ENCODE measurements around the gene RNU1-4.
"Not testable (repeated sequence)": the region's sequence is repeated elsewhere in the genome, so short reads cannot be mapped to it uniquely, and the experiment has no call there.

RNU1-4 gene

DNA sequence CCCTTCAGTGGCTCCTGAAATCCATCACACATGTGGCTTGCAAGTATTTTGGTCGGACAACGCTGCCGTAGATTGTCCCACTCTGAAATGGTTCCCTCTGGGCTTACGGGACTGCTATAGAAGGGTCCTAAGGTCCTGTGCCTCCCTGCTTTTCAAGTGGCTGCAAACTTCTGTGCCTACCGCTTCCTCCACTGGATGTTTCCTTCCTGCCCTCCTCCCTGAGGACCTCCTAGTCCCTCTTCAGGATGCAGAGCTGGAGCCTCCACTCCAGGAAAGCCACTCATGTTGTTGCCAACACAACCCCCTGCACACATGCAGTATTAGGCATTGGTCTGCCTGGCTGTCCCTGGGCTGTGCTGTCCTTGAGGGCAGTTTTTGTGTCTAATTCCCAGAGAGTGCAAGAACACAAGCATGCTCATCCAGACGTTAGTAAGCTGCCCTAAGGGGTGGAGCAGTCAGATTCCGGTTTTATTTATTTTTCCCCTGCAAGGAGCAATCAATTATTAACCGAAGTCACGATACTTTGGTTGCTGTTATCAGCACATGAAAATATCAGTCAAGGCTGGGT is 26.5 kb downstream of the RNU1-4 start:
- not testable (repeated sequence) for H2AFZ ChIP-seq (ENCODE audit: low read length); H4K20me1 ChIP-seq (ENCODE audit: insufficient read depth, low read length, poor library complexity, severe bottlenecking); H3F3A ChIP-seq (ENCODE audit: low read depth); H3K9ac ChIP-seq (ENCODE audit: low read depth, low read length, poor library complexity, severe bottlenecking); H3K4me3 ChIP-seq (ENCODE audit: low read length, poor library complexity, severe bottlenecking); H3K9me2 ChIP-seq (replicated peaks; ENCODE audit: low read depth, low read length); H3K27me3 ChIP-seq (ENCODE audit: insufficient read depth, low read length, poor library complexity, severe bottlenecking); H3K36me3 ChIP-seq (ENCODE audit: insufficient read depth, low read length); H3K4me2 ChIP-seq (ENCODE audit: low read depth, low read length, poor library complexity, severe bottlenecking); H3K9me3 ChIP-seq (ENCODE audit: insufficient read depth, low read depth, low read length); H3K79me2 ChIP-seq (ENCODE audit: insufficient read depth, low read length); H3K4me1 ChIP-seq (ENCODE audit: insufficient read depth, low read length, poor library complexity, severe bottlenecking)

GRCh38 chr1:16770139-16770759 is 29.9 kb downstream of the RNU1-4 start:
- H3K79me2 ChIP-seq (ENCODE audit: insufficient read depth, low read length); H2AFZ ChIP-seq (ENCODE audit: low read length); H3K9me3 ChIP-seq (ENCODE audit: insufficient read depth, low read depth, low read length); H3K36me3 ChIP-seq (ENCODE audit: insufficient read depth, low read length); H3K9ac ChIP-seq (ENCODE audit: low read depth, low read length, poor library complexity, severe bottlenecking); H3K4me2 ChIP-seq (ENCODE audit: low read depth, low read length, poor library complexity, severe bottlenecking); H3F3A ChIP-seq (ENCODE audit: low read depth); H3K27me3 ChIP-seq (ENCODE audit: insufficient read depth, low read length, poor library complexity, severe bottlenecking); H4K20me1 ChIP-seq (ENCODE audit: insufficient read depth, low read length, poor library complexity, severe bottlenecking); H3K9me2 ChIP-seq (replicated peaks; ENCODE audit: low read depth, low read length); H3K4me3 ChIP-seq (ENCODE audit: low read length, poor library complexity, severe bottlenecking); H3K4me1 ChIP-seq (ENCODE audit: insufficient read depth, low read length, poor library complexity, severe bottlenecking): not testable (repeated sequence)

DNA sequence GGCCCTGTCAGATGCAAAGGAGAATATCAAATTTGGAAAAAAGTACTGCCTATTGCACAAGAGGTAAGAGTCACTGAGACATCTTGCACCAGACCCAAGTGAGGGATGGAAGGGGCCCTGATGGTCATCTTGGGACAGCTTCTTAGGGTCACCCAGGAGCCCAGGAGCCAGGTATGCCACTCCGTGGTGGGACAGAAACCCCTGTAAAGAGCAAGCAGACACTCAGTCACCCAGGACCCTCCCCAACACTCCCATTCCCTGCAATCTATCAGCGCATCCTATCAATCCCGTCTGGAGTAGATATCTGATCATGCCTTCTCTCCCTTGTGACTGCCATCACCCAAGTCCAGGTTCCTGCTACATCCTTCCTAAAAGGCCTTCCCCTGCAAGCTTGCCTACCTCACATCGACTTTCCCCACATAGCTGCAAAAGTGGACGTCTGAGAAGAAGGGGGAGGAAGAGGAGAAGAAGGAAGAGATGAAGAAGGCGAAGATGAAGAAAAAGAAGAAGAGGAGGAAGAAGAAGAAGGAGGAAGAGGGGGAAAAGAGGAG is 30.7 kb downstream of the RNU1-4 start:
- not testable (repeated sequence) for H3K4me2 ChIP-seq (ENCODE audit: low read depth, low read length, poor library complexity, severe bottlenecking); H4K20me1 ChIP-seq (ENCODE audit: insufficient read depth, low read length, poor library complexity, severe bottlenecking); H3K4me1 ChIP-seq (ENCODE audit: insufficient read depth, low read length, poor library complexity, severe bottlenecking); H3K9ac ChIP-seq (ENCODE audit: low read depth, low read length, poor library complexity, severe bottlenecking); H3K36me3 ChIP-seq (ENCODE audit: insufficient read depth, low read length); H3K9me2 ChIP-seq (replicated peaks; ENCODE audit: low read depth, low read length); H2AFZ ChIP-seq (ENCODE audit: low read length); H3F3A ChIP-seq (ENCODE audit: low read depth); H3K4me3 ChIP-seq (ENCODE audit: low read length, poor library complexity, severe bottlenecking); H3K79me2 ChIP-seq (ENCODE audit: insufficient read depth, low read length); H3K27me3 ChIP-seq (ENCODE audit: insufficient read depth, low read length, poor library complexity, severe bottlenecking); H3K9me3 ChIP-seq (ENCODE audit: insufficient read depth, low read depth, low read length)

DNA sequence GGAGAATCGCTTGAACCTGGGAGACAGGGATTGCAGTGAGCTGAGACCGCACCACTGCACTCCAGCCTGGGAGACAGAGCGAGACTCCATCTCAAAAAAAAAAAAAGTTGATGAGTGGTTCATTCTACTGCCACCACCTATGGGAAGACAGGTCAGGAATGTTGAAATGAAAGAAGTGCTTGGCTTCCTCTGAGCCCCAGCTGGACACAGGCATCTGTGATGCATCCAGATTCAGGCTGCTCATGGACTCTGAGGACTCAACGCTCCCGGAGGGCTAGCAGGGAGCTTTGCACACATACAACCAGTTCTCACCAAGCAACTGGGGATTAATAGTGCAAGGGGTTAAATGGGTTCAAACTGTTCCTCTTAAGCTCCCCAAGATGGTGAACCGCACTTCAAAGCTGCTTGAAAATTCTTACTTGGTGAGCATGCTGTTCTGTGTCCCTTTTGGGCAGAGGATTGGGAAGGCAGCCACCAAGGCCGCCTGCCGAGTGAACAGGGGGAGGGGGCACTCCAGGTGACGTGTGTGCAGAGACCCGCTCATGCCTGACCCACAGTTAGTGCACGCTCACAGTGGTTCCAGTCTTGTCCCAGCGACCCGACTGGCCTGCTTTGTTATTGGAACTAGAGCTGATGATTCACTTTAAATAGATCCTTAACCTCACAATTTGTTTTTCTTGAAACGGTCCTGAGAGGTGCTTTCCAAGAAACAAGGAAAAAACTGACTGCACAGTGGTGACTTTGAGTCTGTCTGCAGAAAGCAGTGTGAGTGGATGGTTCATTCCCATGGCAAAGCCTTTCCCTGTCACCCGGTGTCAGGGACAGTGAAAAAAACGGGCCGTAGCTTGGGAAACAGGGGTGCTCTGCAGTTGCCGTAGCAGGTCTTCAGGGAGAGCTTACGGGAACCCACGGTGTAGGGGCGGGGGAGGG is 32.2 kb downstream of the RNU1-4 start:
- not testable (repeated sequence) for H3K9ac ChIP-seq (ENCODE audit: low read depth, low read length, poor library complexity, severe bottlenecking); H3K79me2 ChIP-seq (ENCODE audit: insufficient read depth, low read length); H3K27me3 ChIP-seq (ENCODE audit: insufficient read depth, low read length, poor library complexity, severe bottlenecking); H3K36me3 ChIP-seq (ENCODE audit: insufficient read depth, low read length); H3K4me1 ChIP-seq (ENCODE audit: insufficient read depth, low read length, poor library complexity, severe bottlenecking); H3K4me3 ChIP-seq (ENCODE audit: low read length, poor library complexity, severe bottlenecking); H3F3A ChIP-seq (ENCODE audit: low read depth); H3K9me2 ChIP-seq (replicated peaks; ENCODE audit: low read depth, low read length); H3K4me2 ChIP-seq (ENCODE audit: low read depth, low read length, poor library complexity, severe bottlenecking); H3K9me3 ChIP-seq (ENCODE audit: insufficient read depth, low read depth, low read length); H4K20me1 ChIP-seq (ENCODE audit: insufficient read depth, low read length, poor library complexity, severe bottlenecking); H2AFZ ChIP-seq (ENCODE audit: low read length)

- H3F3A ChIP-seq (ENCODE audit: low read depth); H3K9ac ChIP-seq (ENCODE audit: low read depth, low read length, poor library complexity, severe bottlenecking); H3K4me3 ChIP-seq (ENCODE audit: low read length, poor library complexity, severe bottlenecking); H3K9me2 ChIP-seq (replicated peaks; ENCODE audit: low read depth, low read length); H3K4me1 ChIP-seq (ENCODE audit: insufficient read depth, low read length, poor library complexity, severe bottlenecking); H3K27me3 ChIP-seq (ENCODE audit: insufficient read depth, low read length, poor library complexity, severe bottlenecking); H3K79me2 ChIP-seq (ENCODE audit: insufficient read depth, low read length); H4K20me1 ChIP-seq (ENCODE audit: insufficient read depth, low read length, poor library complexity, severe bottlenecking); H3K4me2 ChIP-seq (ENCODE audit: low read depth, low read length, poor library complexity, severe bottlenecking); H3K36me3 ChIP-seq (ENCODE audit: insufficient read depth, low read length); H3K9me3 ChIP-seq (ENCODE audit: insufficient read depth, low read depth, low read length); H2AFZ ChIP-seq (ENCODE audit: low read length): not testable (repeated sequence)
Observed at GRCh38 chr1:16773205-16773596, 32.9 kb downstream of the RNU1-4 start.

DNA sequence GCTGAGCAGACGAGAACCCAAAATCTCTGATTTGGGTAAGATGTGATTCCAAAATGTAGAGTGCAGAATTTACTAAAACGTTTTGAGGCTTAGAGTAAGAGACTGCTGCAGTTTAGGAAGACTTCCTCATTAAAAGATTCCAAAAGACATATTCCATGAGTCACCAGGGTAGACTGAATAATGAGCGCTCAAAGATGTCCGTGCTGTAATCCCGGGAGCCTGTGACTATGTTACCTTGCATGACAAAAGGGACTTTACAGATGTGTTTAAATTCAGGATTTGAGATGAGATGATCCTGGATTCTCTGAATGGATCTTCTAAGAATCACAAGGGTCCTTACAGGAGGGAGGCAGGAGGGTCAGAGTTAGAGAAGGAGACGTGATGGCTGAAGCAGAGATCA is 33.4 kb downstream of the RNU1-4 start:
- H3K4me2 ChIP-seq (ENCODE audit: low read depth, low read length, poor library complexity, severe bottlenecking); H3F3A ChIP-seq (ENCODE audit: low read depth); H3K9me2 ChIP-seq (replicated peaks; ENCODE audit: low read depth, low read length): not testable (repeated sequence)

DNA sequence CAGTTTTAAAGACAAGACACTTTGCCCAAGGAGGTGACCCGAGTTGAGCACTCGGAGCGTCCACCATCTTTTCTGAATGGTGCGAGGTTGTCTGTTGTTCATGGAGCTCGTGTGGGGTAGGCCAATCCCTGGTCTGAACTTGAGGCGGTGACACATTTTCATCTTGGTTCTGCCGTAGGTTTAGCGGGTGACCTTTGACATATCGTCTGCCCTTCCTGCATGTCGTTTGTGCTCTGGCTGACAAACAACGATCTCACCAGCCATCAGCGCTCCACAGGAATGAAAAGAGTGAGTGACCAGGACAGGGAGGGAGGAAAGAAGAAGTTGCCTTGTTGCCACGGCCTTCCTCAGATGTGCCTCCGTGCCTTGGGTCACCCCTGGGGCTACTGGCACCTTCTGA is 34.5 kb downstream of the RNU1-4 start:
- not testable (repeated sequence) for H3K9ac ChIP-seq (ENCODE audit: low read depth, low read length, poor library complexity, severe bottlenecking); H3K4me1 ChIP-seq (ENCODE audit: insufficient read depth, low read length, poor library complexity, severe bottlenecking); H3K79me2 ChIP-seq (ENCODE audit: insufficient read depth, low read length); H3K36me3 ChIP-seq (ENCODE audit: insufficient read depth, low read length); H3K27me3 ChIP-seq (ENCODE audit: insufficient read depth, low read length, poor library complexity, severe bottlenecking); H2AFZ ChIP-seq (ENCODE audit: low read length); H4K20me1 ChIP-seq (ENCODE audit: insufficient read depth, low read length, poor library complexity, severe bottlenecking); H3K4me2 ChIP-seq (ENCODE audit: low read depth, low read length, poor library complexity, severe bottlenecking); H3F3A ChIP-seq (ENCODE audit: low read depth); H3K4me3 ChIP-seq (ENCODE audit: low read length, poor library complexity, severe bottlenecking); H3K9me3 ChIP-seq (ENCODE audit: insufficient read depth, low read depth, low read length); H3K9me2 ChIP-seq (replicated peaks; ENCODE audit: low read depth, low read length)

More for the DNA sequence above, 33.4 kb downstream of the RNU1-4 start:
- not testable (repeated sequence) for H3K36me3 ChIP-seq (ENCODE audit: insufficient read depth, low read length); H3K27me3 ChIP-seq (ENCODE audit: insufficient read depth, low read length, poor library complexity, severe bottlenecking); H2AFZ ChIP-seq (ENCODE audit: low read length); H3K79me2 ChIP-seq (ENCODE audit: insufficient read depth, low read length); H3K9me3 ChIP-seq (ENCODE audit: insufficient read depth, low read depth, low read length); H4K20me1 ChIP-seq (ENCODE audit: insufficient read depth, low read length, poor library complexity, severe bottlenecking); H3K4me1 ChIP-seq (ENCODE audit: insufficient read depth, low read length, poor library complexity, severe bottlenecking); H3K4me3 ChIP-seq (ENCODE audit: low read length, poor library complexity, severe bottlenecking); H3K9ac ChIP-seq (ENCODE audit: low read depth, low read length, poor library complexity, severe bottlenecking)
